ENCODE data around the gene RIMS3. TPM values are rescaled to one million over a fixed set of nuclear protein-coding genes. Genes with fewer than 3 reads are reported as not detected.

The RIMS3 gene
- total and polyA plus RNA-seq, 12 donors, result 0.14 to 2.0 (median 0.71) TPM

GRCh38 chr1:40637470-40638007 is 27.9 kb downstream of the RIMS3 start:
- 80 to 88% methylated on average over 3 of the region's 3 CpGs for WGBS, 2 donors

GRCh38 chr1:40636777-40637176 is 28.7 kb downstream of the RIMS3 start:
- no peak for TF ChIP-seq CTCF (IDR thresholded peaks at IDR 0.05)
- ATAC-seq, result no peak
- no peak overlapping the region for H3K4me3 ChIP-seq
- H3K36me3 ChIP-seq, result no peaks in the 10 kb centered on the region
- no peaks in the 10 kb centered on the region for H3K9me3 ChIP-seq
- DNase-seq, result no peak
- peaks cover 0 to 15% (median 8%) of the 10 kb centered on the region in 9 donors for H3K4me1 ChIP-seq
- WGBS, 2 donors, result 53 to 56% methylated on average over 6 of the region's 6 CpGs
- intact Hi-C loops (cut with DNase I), result loop anchor here in 1 of 10 donors (10.0 kb wide), 1 partner anchor 318 kb away; no protein-coding TSS in a partner anchor
- no peak overlapping the region for H3K27ac ChIP-seq
- H3K27me3 ChIP-seq, result no peaks in the 10 kb centered on the region

More at GRCh38 chr1:40637470-40638007, 27.9 kb downstream of the RIMS3 start:
- intact Hi-C loops (cut with DNase I), result loop anchor here in 1 of 10 donors (10.0 kb wide), 1 partner anchor 317 kb away; no protein-coding TSS in a partner anchor
- TF ChIP-seq CTCF (IDR thresholded peaks at IDR 0.05), result no peak
- Histone ChIP-seq H3K9me3 (no peaks in the 10 kb centered on the region), H3K4me3 (no peak overlapping the region), H3K36me3 (no peaks in the 10 kb centered on the region), H3K27me3 (no peaks in the 10 kb centered on the region), H3K4me1 (peaks cover 0 to 15% (median 8%) of the 10 kb centered on the region in 9 donors), H3K27ac (no peak overlapping the region)
- ATAC-seq (no peak), DNase-seq (no peak)

GRCh38 chr1:40635763-40636500 is 29.6 kb downstream of the RIMS3 start:
- no peak for ATAC-seq
- intact Hi-C loops (cut with DNase I), result loop anchor here in 1 of 10 donors (10.0 kb wide), 1 partner anchor 319 kb away; no protein-coding TSS in a partner anchor
- H3K27ac ChIP-seq, result no peak overlapping the region

More at GRCh38 chr1:40635763-40636500, 29.6 kb downstream of the RIMS3 start:
- no peak overlapping the region for H3K4me3 ChIP-seq
- 94 to 99% methylated on average over 25 of the region's 25 CpGs for WGBS, 2 donors
- TF ChIP-seq CTCF (IDR thresholded peaks at IDR 0.05), result no peak
- H3K36me3 ChIP-seq, result no peaks in the 10 kb centered on the region
- DNase-seq, result no peak
- H3K27me3 ChIP-seq, result no peaks in the 10 kb centered on the region
- H3K9me3 ChIP-seq, result no peaks in the 10 kb centered on the region
- H3K4me1 ChIP-seq, result peaks cover 0 to 15% (median 8%) of the 10 kb centered on the region in 9 donors
